Measurements from ENCODE around the gene ADAMTS18.

- TF ChIP-seq CTCF (IDR thresholded peaks at IDR 0.05; ENCODE audit: insufficient read depth, low read depth, low read length) (no peak), EZH2 (IDR thresholded peaks at IDR 0.05; ENCODE audit: insufficient read depth, low read length) (no peak)
These were observed 145.5 kb downstream of the ADAMTS18 start for GRCh38 chr16:77289331-77289809.
